Psoas muscle (tissue), 8 donors: ENCODE results near the gene WDR64. TPM values are rescaled to one million over a fixed set of nuclear protein-coding genes. Genes with fewer than 3 reads are reported as not detected.

ENCODE experiments used
- ATAC-seq, 4 donors: fragments of 200-7000 bp; cut with Tn5 transposase; one replicate each; pipeline ENCODE4 v1.9.1; 2020; ENCODE audit warnings: moderate library complexity in 3 of 4, mild to moderate bottlenecking in 2 of 4
- DNase-seq, 2 donors: peaks; one replicate each; pipeline ENCODE4 v3.0.0-alpha.2; 2020
- H3K27ac ChIP-seq: fragments of 200-600 bp; one replicate; pipeline ENCODE4 v1.8.0; 2022
- H3K27me3 ChIP-seq, 3 donors: fragments of 200-600 bp in 1 of 3; one replicate each; pipeline versions ENCODE4 v1.6.1 to v1.8.0; 2013 to 2022; ENCODE audit warnings: low read length in 2 of 3, mild to moderate bottlenecking in 2 of 3, moderate library complexity in 1 of 3; ENCODE audit not compliant: insufficient read depth in 3 of 3
- H3K36me3 ChIP-seq, 2 donors: fragments of 200-600 bp in 1 of 2; one replicate each; pipeline versions ENCODE4 v1.6.1 to v1.8.0; 2013 to 2022; ENCODE audit warnings: low read depth in 1 of 2, mild to moderate bottlenecking in 1 of 2, moderate library complexity in 1 of 2; ENCODE audit not compliant: insufficient read depth in 1 of 2
- H3K4me1 ChIP-seq: fragments of 200-600 bp; one replicate; pipeline ENCODE4 v1.8.0; 2022
- H3K4me3 ChIP-seq: fragments of 200-600 bp; one replicate; pipeline ENCODE4 v1.8.0; 2022; ENCODE audit warnings: mild to moderate bottlenecking
- H3K9me3 ChIP-seq: fragments of 200-600 bp; one replicate; pipeline ENCODE4 v1.8.0; 2022
- CTCF ChIP-seq: fragments of 200-600 bp; IDR thresholded peaks from one replicate; pipeline ENCODE4 v1.8.0; 2022; ENCODE audit warnings: antibody characterized with exemption
- WGBS, 3 donors: extraction: QIAGEN DNeasy Blood & Tissue Kit; methylation state at CpG; one replicate each; pipeline versions ENCODE4 v1.1.6 to v1.1.7; 2013; 5-methylcytosine and 5-hydroxymethylcytosine counted together
- intact Hi-C, 2 donors: fragments of 100-400 bp; cut with DNase I; formaldehyde crosslinking; loops; one replicate each; pipeline versions ENCODE4 v1.11.0 to v1.14.2; 2022
- polyA plus RNA-seq, 3 donors: library from polyadenylated mRNA; stranded (reverse); fragments of 200-250 nt; gene quantifications; one replicate each; pipeline ENCODE4 v1.2.3, GENCODE V29; 2013
- total RNA-seq, 4 donors: library from RNA; stranded (reverse); fragmentation: NEBNext Ultra II Directional in 2 of 4; extraction: Animal tissue kit (Norgen Biotek cat#: 25700) in 2 of 4; gene quantifications; one replicate each; pipeline versions ENCODE4 v1.2.1 to v1.2.4, GENCODE V29; 2021 to 2023
- donor health status: healthy with polysubstance abuse.
- donor health status: DM: no; HTN: no; CAD: no; lungs with moderate emphysema.
- donor health status: Bipolar disorder and iron deficiency.
- donor health status: healthy.
- donor health status: DM: yes; HTN: yes; CAD: no.
- donor health status: DM: no; HTN: no; CAD: no.
- donor health status: DM: no; HTN: no; CAD: no.
- donor health status: DM: yes; HTN: yes; CAD: no.

WDR64 gene
- total and polyA plus RNA-seq, 7 donors = not detected

- TF ChIP-seq CTCF = no peak
- DNase-seq (no peak), ATAC-seq (no peak)
- H3K27ac ChIP-seq = no peak overlapping the region
- no peaks in the 10 kb centered on the region for H3K36me3 ChIP-seq
- intact Hi-C loops = no loop called here
- no peaks in the 10 kb centered on the region for H3K4me1 ChIP-seq
- H3K27me3 ChIP-seq = no peaks in the 10 kb centered on the region
- no peaks in the 10 kb centered on the region for H3K9me3 ChIP-seq
- no peak overlapping the region for H3K4me3 ChIP-seq
- 18 to 26% (median 18%) methylated on average over 2 of the region's 2 CpGs for WGBS, 3 donors
Observed at GRCh38 chr1:241808265-241808664, 156.2 kb downstream of the WDR64 start.

- H3K27ac ChIP-seq = no peak overlapping the region
- no peaks in the 10 kb centered on the region for H3K4me1 ChIP-seq
- WGBS, 3 donors = 86 to 92% (median 88%) methylated on average over 8 of the region's 8 CpGs
- H3K27me3 ChIP-seq = peaks cover 0 to 3% (median 0%) of the 10 kb centered on the region in 3 donors
- no peak for ATAC-seq
- TF ChIP-seq CTCF = no peak
- DNase-seq = no peak
- no peaks in the 10 kb centered on the region for H3K9me3 ChIP-seq
- intact Hi-C loops = no loop called here
- H3K36me3 ChIP-seq = no peaks in the 10 kb centered on the region
- H3K4me3 ChIP-seq = no peak overlapping the region
Observed at GRCh38 chr1:241810769-241811405, 158.8 kb downstream of the WDR64 start.

- TF ChIP-seq CTCF = no peak
- DNase-seq (no peak), ATAC-seq (no peak)
- intact Hi-C loops = no loop called here
- H3K27me3 ChIP-seq = peaks cover 0 to 3% (median 0%) of the 10 kb centered on the region in 3 donors
- H3K36me3 ChIP-seq = no peaks in the 10 kb centered on the region
- H3K9me3 ChIP-seq = no peaks in the 10 kb centered on the region
- 79 to 90% (median 83%) methylated on average over 8 of the region's 8 CpGs for WGBS, 3 donors
- H3K4me1 ChIP-seq = no peaks in the 10 kb centered on the region
- no peak overlapping the region for H3K27ac ChIP-seq
- no peak overlapping the region for H3K4me3 ChIP-seq
Observed at GRCh38 chr1:241813768-241814320, 161.8 kb downstream of the WDR64 start.

- 69 to 80% (median 75%) methylated on average over 6 of the region's 6 CpGs for WGBS, 3 donors
- H3K36me3 ChIP-seq = no peaks in the 10 kb centered on the region
- no peak for TF ChIP-seq CTCF
- no peak overlapping the region for H3K27ac ChIP-seq
- DNase-seq (no peak), ATAC-seq (no peak)
- no peaks in the 10 kb centered on the region for H3K9me3 ChIP-seq
- intact Hi-C loops = no loop called here
- peaks cover 0 to 3% (median 0%) of the 10 kb centered on the region in 3 donors for H3K27me3 ChIP-seq
- H3K4me1 ChIP-seq = no peaks in the 10 kb centered on the region
- H3K4me3 ChIP-seq = no peak overlapping the region
Observed at GRCh38 chr1:241816008-241816407, 163.9 kb downstream of the WDR64 start.

GRCh38 chr1:241817331-241817792 lies 165.3 kb downstream of the WDR64 start:
- H3K27me3 ChIP-seq = peaks cover 0 to 3% (median 0%) of the 10 kb centered on the region in 3 donors
- TF ChIP-seq CTCF = no peak
- H3K4me1 ChIP-seq = no peaks in the 10 kb centered on the region
- H3K9me3 ChIP-seq = no peaks in the 10 kb centered on the region
- no peaks in the 10 kb centered on the region for H3K36me3 ChIP-seq
- H3K4me3 ChIP-seq = no peak overlapping the region
- 75 to 87% (median 79%) methylated on average over 1 of the region's 1 CpG for WGBS, 3 donors
- ATAC-seq (no peak), DNase-seq (no peak)
- intact Hi-C loops = no loop called here
- no peak overlapping the region for H3K27ac ChIP-seq
